Activated T-helper 1 cell treated with anti-CD3 and anti-CD28 coated beads, Interleukin-12 subunit alpha, Interleukin-12 subunit beta, Interleukin-2, Interleukin-4 antibody, amounts not matched to agents 30 ng/mL and 10 ng/mL and 1 ng/mL, durations not matched to agents 14 hours and 24 hours and 36 hours (primary cell): Measurements from ENCODE around the gene TMEM240. TPM values are rescaled to one million over a fixed set of nuclear protein-coding genes. Genes with fewer than 3 reads are reported as not detected.

Source experiments
- DNase-seq: peaks from one replicate; pipeline ENCODE4 v3.0.0; 2021; ENCODE audit warnings: low spot score
- H3K27ac Mint-ChIP-seq: one replicate; pipeline ENCODE4 v1.8.0; 2021; ENCODE audit warnings: mild to moderate bottlenecking, mixed read lengths
- H3K27me3 Mint-ChIP-seq: one replicate; pipeline ENCODE4 v1.8.0; 2022; ENCODE audit warnings: mild to moderate bottlenecking, moderate library complexity, mixed read lengths; ENCODE audit not compliant: insufficient read depth
- H3K36me3 Mint-ChIP-seq: one replicate; pipeline ENCODE4 v1.8.0; 2021; ENCODE audit warnings: low read depth, mixed read lengths
- H3K4me1 Mint-ChIP-seq: one replicate; pipeline ENCODE4 v1.8.0; 2021; ENCODE audit warnings: low read depth, mixed read lengths
- H3K4me3 Mint-ChIP-seq: one replicate; pipeline ENCODE4 v1.8.0; 2021; ENCODE audit warnings: mild to moderate bottlenecking, moderate library complexity, mixed read lengths
- H3K9me3 Mint-ChIP-seq: one replicate; pipeline ENCODE4 v1.8.0; 2021; ENCODE audit warnings: mixed read lengths
- intact Hi-C: fragments of 100-400 bp; cut with micrococcal nuclease; formaldehyde crosslinking; loops from one replicate; pipeline ENCODE4 v1.15.1; 2024
- total RNA-seq: library from RNA; stranded (reverse); gene quantifications from 2 replicates; pipeline ENCODE4 v1.2.3, GENCODE V29; 2022

TMEM240 gene
- total RNA-seq, 1 donor from 2014 or later: 0.41 TPM

GRCh38 chr1:1553821-1554494 lies 13.5 kb upstream of the TMEM240 start:
- H3K4me1 Mint-ChIP-seq: no peaks in the 10 kb centered on the region
- intact Hi-C loops: no loop called here
- H3K4me3 Mint-ChIP-seq: no peak overlapping the region
- no peaks in the 10 kb centered on the region for H3K36me3 Mint-ChIP-seq
- no peak overlapping the region for H3K27ac Mint-ChIP-seq
- H3K9me3 Mint-ChIP-seq: no peaks in the 10 kb centered on the region
- DNase-seq: no peak
- no peaks in the 10 kb centered on the region for H3K27me3 Mint-ChIP-seq

- no peaks in the 10 kb centered on the region for H3K27me3 Mint-ChIP-seq
- intact Hi-C loops: no loop called here
- H3K4me3 Mint-ChIP-seq: no peak overlapping the region
- H3K4me1 Mint-ChIP-seq: no peaks in the 10 kb centered on the region
- DNase-seq: no peak
- H3K27ac Mint-ChIP-seq: no peak overlapping the region
- H3K36me3 Mint-ChIP-seq: no peaks in the 10 kb centered on the region
- no peaks in the 10 kb centered on the region for H3K9me3 Mint-ChIP-seq
Measured at GRCh38 chr1:1552263-1552639, 11.8 kb upstream of the TMEM240 start.

- Mint-ChIP-seq H3K4me3 (no peak overlapping the region), H3K27me3 (no peaks in the 10 kb centered on the region), H3K36me3 (no peaks in the 10 kb centered on the region), H3K4me1 (no peaks in the 10 kb centered on the region), H3K27ac (no peak overlapping the region), H3K9me3 (no peaks in the 10 kb centered on the region)
- intact Hi-C loops: no loop called here
- no peak for DNase-seq
Measured at GRCh38 chr1:1551524-1552262, 11.3 kb upstream of the TMEM240 start.

GRCh38 chr1:1550591-1551432 lies 10.4 kb upstream of the TMEM240 start:
- H3K9me3 Mint-ChIP-seq: no peaks in the 10 kb centered on the region
- H3K4me1 Mint-ChIP-seq: no peaks in the 10 kb centered on the region
- DNase-seq: no peak
- H3K36me3 Mint-ChIP-seq: no peaks in the 10 kb centered on the region
- H3K4me3 Mint-ChIP-seq: no peak overlapping the region
- intact Hi-C loops: no loop called here
- H3K27me3 Mint-ChIP-seq: no peaks in the 10 kb centered on the region
- no peak overlapping the region for H3K27ac Mint-ChIP-seq

DNA sequence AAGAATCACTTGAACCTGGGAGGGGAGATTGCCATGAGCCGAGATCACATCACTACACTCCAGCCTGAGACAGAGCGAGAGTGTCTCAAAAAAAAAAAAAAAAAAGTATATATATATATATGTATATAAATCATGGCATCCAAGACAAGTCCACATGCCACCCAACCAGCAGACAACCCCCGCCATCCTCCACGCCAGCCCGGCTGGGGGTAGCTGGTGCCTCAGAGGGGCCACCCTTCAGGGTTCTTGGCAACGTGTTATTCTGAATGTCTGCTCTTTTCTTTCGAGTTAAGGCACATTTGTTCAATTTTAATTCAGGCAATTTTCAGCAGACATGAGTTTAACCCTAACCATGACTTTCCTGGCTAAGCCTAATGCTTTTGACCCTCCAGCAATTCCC lies 9.7 kb upstream of the TMEM240 start:
- Mint-ChIP-seq H3K9me3 (no peaks in the 10 kb centered on the region), H3K27me3 (no peaks in the 10 kb centered on the region), H3K36me3 (no peaks in the 10 kb centered on the region), H3K27ac (no peak overlapping the region), H3K4me1 (no peaks in the 10 kb centered on the region), H3K4me3 (no peak overlapping the region)
- no peak for DNase-seq
- intact Hi-C loops: no loop called here

DNA sequence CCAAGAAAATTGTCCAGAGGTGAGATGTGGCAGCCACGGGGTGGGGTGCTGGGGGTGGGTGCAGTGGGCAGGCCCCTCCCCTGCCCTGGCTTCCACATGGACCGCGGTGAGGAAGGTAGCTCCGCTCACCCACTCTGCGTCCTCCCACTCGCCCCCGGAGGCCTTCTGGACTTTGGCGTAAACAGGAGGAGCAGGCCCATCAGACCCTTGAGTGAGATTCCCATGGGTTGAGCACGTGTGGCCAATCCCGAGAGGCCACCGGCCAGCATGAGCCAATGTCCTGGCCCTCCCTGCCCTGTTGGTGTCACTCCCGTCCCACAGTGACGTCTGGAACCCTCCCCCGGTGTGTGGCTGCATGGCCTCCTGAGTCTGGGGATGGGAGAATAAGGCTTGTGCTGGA lies 8.2 kb upstream of the TMEM240 start:
- no peaks in the 10 kb centered on the region for H3K4me1 Mint-ChIP-seq
- intact Hi-C loops: no loop called here
- H3K36me3 Mint-ChIP-seq: peaks cover 2% of the 10 kb centered on the region
- no peaks in the 10 kb centered on the region for H3K27me3 Mint-ChIP-seq
- no peak overlapping the region for H3K27ac Mint-ChIP-seq
- H3K9me3 Mint-ChIP-seq: no peaks in the 10 kb centered on the region
- H3K4me3 Mint-ChIP-seq: no peak overlapping the region
- no peak for DNase-seq

- Mint-ChIP-seq H3K36me3 (peaks cover 2% of the 10 kb centered on the region), H3K9me3 (no peaks in the 10 kb centered on the region)
Measured at GRCh38 chr1:1547476-1547875, 7.1 kb upstream of the TMEM240 start.

DNA sequence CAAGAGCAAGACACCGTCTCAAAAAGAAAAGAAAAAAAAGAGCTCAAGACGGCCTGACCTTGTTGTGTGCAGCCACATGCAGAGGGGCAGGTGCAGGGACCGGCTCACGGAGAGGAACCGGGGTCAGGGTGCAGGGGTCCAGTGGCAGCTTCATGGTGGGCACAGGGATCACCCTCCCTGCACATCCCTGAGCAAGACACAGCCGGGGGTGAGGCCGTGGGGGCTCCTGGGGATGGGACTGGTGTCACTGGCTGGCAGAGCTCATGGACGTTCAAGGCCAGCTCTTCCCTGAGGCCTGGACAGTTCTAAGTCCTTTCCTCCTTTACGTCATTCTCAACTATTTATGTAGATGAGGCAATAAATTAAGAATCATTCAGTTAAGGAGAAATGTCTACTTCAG lies 6.6 kb upstream of the TMEM240 start:
- no peaks in the 10 kb centered on the region for H3K27me3 Mint-ChIP-seq
- H3K27ac Mint-ChIP-seq: no peak overlapping the region
- H3K4me1 Mint-ChIP-seq: no peaks in the 10 kb centered on the region
- H3K9me3 Mint-ChIP-seq: no peaks in the 10 kb centered on the region
- intact Hi-C loops: no loop called here
- H3K36me3 Mint-ChIP-seq: peaks cover 3% of the 10 kb centered on the region
- no peak overlapping the region for H3K4me3 Mint-ChIP-seq
- DNase-seq: no peak

More at GRCh38 chr1:1547476-1547875, 7.1 kb upstream of the TMEM240 start:
- H3K27ac Mint-ChIP-seq: no peak overlapping the region
- DNase-seq: no peak
- no peak overlapping the region for H3K4me3 Mint-ChIP-seq
- intact Hi-C loops: no loop called here
- H3K27me3 Mint-ChIP-seq: no peaks in the 10 kb centered on the region
- H3K4me1 Mint-ChIP-seq: no peaks in the 10 kb centered on the region

- H3K4me1 Mint-ChIP-seq: no peaks in the 10 kb centered on the region
- H3K27ac Mint-ChIP-seq: no peak overlapping the region
- H3K9me3 Mint-ChIP-seq: no peaks in the 10 kb centered on the region
- DNase-seq: no peak
- no peak overlapping the region for H3K4me3 Mint-ChIP-seq
- intact Hi-C loops: no loop called here
- peaks cover 10% of the 10 kb centered on the region for H3K36me3 Mint-ChIP-seq
- H3K27me3 Mint-ChIP-seq: no peaks in the 10 kb centered on the region
Measured at GRCh38 chr1:1545946-1546737, 5.7 kb upstream of the TMEM240 start.

DNA sequence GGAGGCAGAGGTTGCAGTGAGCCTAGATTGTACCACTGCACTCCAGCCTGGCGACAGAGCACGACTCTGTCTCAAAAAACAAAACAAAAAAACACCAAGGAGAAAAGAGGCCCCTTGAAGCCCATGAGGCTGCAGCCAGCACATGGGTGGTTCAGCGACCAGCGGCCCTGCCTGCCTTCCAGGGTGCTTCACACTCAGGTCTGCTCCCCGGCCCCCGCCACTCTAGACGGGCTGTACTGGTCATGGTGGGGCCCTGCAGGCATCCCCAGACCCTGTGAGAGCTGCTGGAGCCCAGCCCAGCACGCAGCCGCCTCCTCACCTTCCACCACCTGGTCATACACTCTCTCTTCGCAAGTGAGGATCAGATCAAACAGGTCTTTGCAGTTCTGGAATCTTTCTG lies 4.1 kb upstream of the TMEM240 start:
- Mint-ChIP-seq H3K4me1 (no peaks in the 10 kb centered on the region), H3K9me3 (no peaks in the 10 kb centered on the region), H3K36me3 (peaks cover 10% of the 10 kb centered on the region), H3K27ac (no peak overlapping the region), H3K4me3 (no peak overlapping the region), H3K27me3 (peaks cover under 1% of the 10 kb centered on the region)
- intact Hi-C loops: no loop called here
- no peak for DNase-seq

DNA sequence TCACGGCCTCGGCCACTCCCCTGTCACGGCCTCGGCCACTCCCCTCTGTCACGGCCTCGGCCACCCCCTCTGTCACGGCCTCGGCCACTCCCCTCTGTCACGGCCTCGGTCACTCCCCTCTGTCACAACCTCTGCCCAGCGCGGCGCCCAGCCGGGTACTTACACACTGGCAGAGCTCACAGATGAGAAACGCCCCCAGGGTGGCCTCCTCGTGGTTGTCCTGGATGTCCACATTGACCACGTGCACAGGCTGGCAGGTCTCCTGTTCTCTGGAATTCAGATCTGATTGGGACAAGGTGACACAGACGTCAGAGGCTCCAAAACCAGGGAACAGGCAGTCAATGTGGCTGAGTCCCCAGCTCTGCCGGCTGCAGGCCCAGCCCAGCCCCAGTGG lies 3.3 kb upstream of the TMEM240 start:
- Mint-ChIP-seq H3K27ac (no peak overlapping the region), H3K36me3 (peaks cover 10% of the 10 kb centered on the region), H3K4me3 (no peak overlapping the region), H3K27me3 (peaks cover 3% of the 10 kb centered on the region), H3K4me1 (no peaks in the 10 kb centered on the region), H3K9me3 (no peaks in the 10 kb centered on the region)
- intact Hi-C loops: no loop called here
- no peak for DNase-seq

DNA sequence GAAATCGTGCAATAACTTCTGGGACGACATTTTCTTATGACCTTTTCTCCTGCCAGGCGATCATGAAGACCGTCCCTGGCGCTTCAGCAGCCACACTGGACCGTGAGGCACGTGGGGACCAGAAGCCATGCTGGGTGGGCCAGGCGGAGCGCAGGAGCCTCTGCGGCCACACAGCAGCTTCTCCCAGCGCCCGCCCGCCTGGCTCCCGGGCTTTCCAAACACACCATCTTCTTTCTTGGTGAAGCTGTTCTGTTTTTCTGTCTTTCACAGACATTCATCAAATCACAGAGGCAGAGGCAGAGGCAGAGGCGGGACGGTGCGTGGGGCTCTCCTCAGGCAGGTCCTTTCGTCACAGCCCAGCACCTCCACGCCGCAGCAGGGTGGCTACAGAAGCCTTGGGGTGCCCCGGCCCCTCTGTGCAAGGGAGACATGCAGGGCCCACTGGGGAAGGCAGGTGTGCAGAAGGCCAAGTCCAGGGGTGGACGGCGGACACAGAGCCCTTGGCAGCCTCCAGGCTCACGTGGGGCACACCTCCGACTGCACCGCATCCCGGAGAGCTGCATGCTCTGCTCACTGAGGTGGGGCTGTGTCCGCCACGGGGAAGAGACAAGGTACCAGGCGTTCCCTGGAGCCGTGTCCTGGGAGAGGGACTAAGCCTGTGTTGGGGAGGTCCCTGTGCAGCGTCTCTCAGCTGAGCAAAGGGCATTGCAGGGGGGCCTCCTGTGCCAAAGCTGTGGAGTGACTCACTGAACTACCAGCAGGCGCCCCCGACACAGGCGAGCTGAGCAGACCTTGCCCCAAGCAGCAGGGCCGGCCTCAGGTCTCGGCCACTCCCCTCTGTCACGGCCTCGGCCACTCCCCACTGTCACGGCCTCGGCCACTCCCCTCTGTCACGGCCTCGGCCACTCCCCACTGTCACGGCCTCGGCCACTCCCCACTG lies 2.6 kb upstream of the TMEM240 start:
- Mint-ChIP-seq H3K9me3 (no peaks in the 10 kb centered on the region), H3K4me1 (no peaks in the 10 kb centered on the region), H3K27ac (no peak overlapping the region), H3K36me3 (peaks cover 10% of the 10 kb centered on the region), H3K27me3 (peaks cover 3% of the 10 kb centered on the region), H3K4me3 (no peak overlapping the region)
- intact Hi-C loops: no loop called here
- DNase-seq: no peak
